Endothelial cell of umbilical vein (primary cell): ENCODE measurements around the gene CDK15. TPM values are rescaled to one million over a fixed set of nuclear protein-coding genes. Genes with fewer than 3 reads are reported as not detected.

ENCODE experiments used
- BruUV-seq: library from RNA; stranded (reverse); fragments of 400-500 nt; replicated peaks from 2 replicates; lab custom pipeline; 2021; lab: Mats Ljungman, UMichigan
- CTCF ChIA-PET: fragments of 300-600, 350-600 bp; sonication (Branson Sonifier 250); formaldehyde crosslinking; loops from one replicate; lab custom pipeline; 2021; ENCODE audit warnings: antibody characterized with exemption, inconsistent platforms; lab: Charles Lee
- POLR2A ChIA-PET: fragments of 300-600, 350-600 bp; sonication (Branson Sonifier 250); formaldehyde crosslinking; loops from one replicate; lab custom pipeline; 2021; ENCODE audit warnings: antibody characterized with exemption, inconsistent platforms; lab: Charles Lee
- DNase-seq: peaks from one replicate; pipeline ENCODE4 v3.0.0-alpha.2; 2011; ENCODE audit warnings: low read depth, low spot score
- FAIRE-seq: peaks from 2 replicates; lab custom pipeline; 2011; peaks lifted over from hg19 to GRCh38; lab: Jason Lieb, UNC
- H2AFZ ChIP-seq: 2 replicates; pipeline ENCODE4 v1.6.0; 2012; ENCODE audit warnings: low read depth, low read length, control low read depth, inconsistent platforms
- H3K27ac ChIP-seq: 2 replicates; pipeline ENCODE4 v1.5.1; 2011; ENCODE audit warnings: low read depth, mild to moderate bottlenecking, control low read depth, low read length, moderate library complexity; ENCODE audit not compliant: insufficient read depth
- H3K27me3 ChIP-seq, 2 experiments: 2 replicates each; pipeline versions ENCODE4 v1.6.0 to v1.6.1; 2011; ENCODE audit warnings: low read length in 2 of 2, mixed read lengths in 1 of 2; ENCODE audit not compliant: control insufficient read depth in 2 of 2, insufficient read depth in 2 of 2
- H3K36me3 ChIP-seq, 2 experiments: 2 replicates in 1 of 2; 3 replicates in 1 of 2; pipeline ENCODE4 v1.5.1; 2011; ENCODE audit warnings: low read length in 2 of 2, mild to moderate bottlenecking in 1 of 2, moderate library complexity in 1 of 2; ENCODE audit not compliant: control insufficient read depth in 2 of 2, insufficient read depth in 2 of 2; ENCODE audit errors: extremely low read depth in 1 of 2
- H3K4me1 ChIP-seq: 3 replicates; pipeline ENCODE4 v1.5.1; 2011; ENCODE audit warnings: mild to moderate bottlenecking, low read length; ENCODE audit not compliant: control insufficient read depth, insufficient read depth; ENCODE audit errors: extremely low read depth
- H3K4me2 ChIP-seq: 2 replicates; pipeline ENCODE4 v1.6.1; 2011; ENCODE audit warnings: low read length, control low read depth, mixed read lengths; ENCODE audit not compliant: insufficient read depth
- H3K4me3 ChIP-seq, 3 experiments: fragments of 200-600 bp in 1 of 3; sonication (generic), shearing (Covaris generic) in 1 of 3; replicated peaks in 1 of 3; 2 replicates each; pipeline ENCODE4 v1.5.1; 2011 to 2016; ENCODE audit warnings: control low read depth in 3 of 3, low read length in 3 of 3, mild to moderate bottlenecking in 2 of 3, inconsistent platforms in 1 of 3, low read depth in 1 of 3, moderate library complexity in 1 of 3; ENCODE audit not compliant: insufficient read depth in 1 of 3
- H3K79me2 ChIP-seq: 2 replicates; pipeline ENCODE4 v1.6.0; 2012; ENCODE audit warnings: low read length, inconsistent platforms; ENCODE audit not compliant: control insufficient read depth, insufficient read depth
- H3K9ac ChIP-seq: replicated peaks from 2 replicates; pipeline ENCODE3; 2011; ENCODE audit warnings: low read length, control low read depth; ENCODE audit not compliant: insufficient read depth; ENCODE audit errors: extremely low read depth
- H3K9me1 ChIP-seq: replicated peaks from 3 replicates; pipeline ENCODE4 v1.6.0; 2011; ENCODE audit warnings: mild to moderate bottlenecking, low read length; ENCODE audit not compliant: control insufficient read depth, insufficient read depth; ENCODE audit errors: extremely low read depth
- H3K9me3 ChIP-seq: replicated peaks from 2 replicates; pipeline ENCODE4 v1.5.1; 2012; ENCODE audit warnings: low read length, inconsistent platforms; ENCODE audit not compliant: control insufficient read depth, insufficient read depth
- H4K20me1 ChIP-seq: replicated peaks from 2 replicates; pipeline ENCODE3; 2011; ENCODE audit warnings: mild to moderate bottlenecking, low read length; ENCODE audit not compliant: control insufficient read depth, insufficient read depth; ENCODE audit errors: extremely low read depth
- EZH2 ChIP-seq: IDR thresholded peaks from 2 replicates; pipeline ENCODE4 v1.6.1; 2012; ENCODE audit warnings: borderline replicate concordance, low read depth, mild to moderate bottlenecking, moderate library complexity, low read length, inconsistent platforms; ENCODE audit not compliant: severe bottlenecking
- FOS ChIP-seq: IDR thresholded peaks from 2 replicates; pipeline ENCODE4 v1.6.1; 2011; ENCODE audit warnings: mild to moderate bottlenecking, low read length, moderate library complexity, borderline replicate concordance; ENCODE audit not compliant: insufficient read depth
- JUN ChIP-seq: IDR thresholded peaks from 2 replicates; pipeline ENCODE4 v1.6.1; 2011; ENCODE audit warnings: borderline replicate concordance, low read depth; ENCODE audit not compliant: insufficient read length, insufficient read depth
- MAX ChIP-seq: IDR thresholded peaks from 2 replicates; pipeline ENCODE4 v1.6.1; 2011; ENCODE audit not compliant: insufficient read depth, insufficient read length
- POLR2AphosphoS5 ChIP-seq: IDR thresholded peaks from 2 replicates; pipeline ENCODE4 v1.6.1; 2012; ENCODE audit warnings: low read depth, mild to moderate bottlenecking, control low read depth, low read length, moderate library complexity; ENCODE audit not compliant: insufficient read depth
- dilution Hi-C: fragments of 300-500 bp; cut with MboI; formaldehyde crosslinking; loops from one replicate; pipeline ENCODE4 v1.15.0; 2019; ENCODE audit warnings: low sequenced_read_pairs; ENCODE audit not compliant: extremely low pct_ligation_motif_present
- intact Hi-C: fragments of 100-400 bp; cut with micrococcal nuclease; formaldehyde crosslinking; loops from one replicate; pipeline ENCODE4 v1.10.0; 2022
- polyA plus RNA-seq, 4 experiments: library from polyadenylated mRNA; depleted of rRNA in 3 of 4; stranded (reverse) in 3 of 4; unstranded in 1 of 4; fragments of >200 nt; gene quantifications; 2 replicates each; pipeline versions ENCODE4 v1.2.1 to v1.2.3, GENCODE V29; 2011 to 2012; ENCODE audit warnings: missing spikeins in 1 of 4
- total RNA-seq: library from RNA; stranded (reverse); gene quantifications from 2 replicates; pipeline ENCODE4 v1.2.3, GENCODE V29; 2021
- TF ChIP-seq, protein P1 (sequence below), 2 donors: IDR thresholded peaks; 1 replicate in 1 of 2; 2 replicates in 1 of 2; pipeline ENCODE4 v1.5.1; 2011; ENCODE audit warnings: low read length in 2 of 2, mild to moderate bottlenecking in 2 of 2, moderate library complexity in 2 of 2, control low read depth in 1 of 2, inconsistent platforms in 1 of 2, low read depth in 1 of 2; ENCODE audit not compliant: insufficient read depth in 1 of 2; ENCODE audit errors: extremely low read depth in 1 of 2

CDK15 gene
- total and polyA plus RNA-seq, 2 donors (not counting 3 experiments of a cell fraction or from before 2014, with no cell fraction given): not detected

DNA sequence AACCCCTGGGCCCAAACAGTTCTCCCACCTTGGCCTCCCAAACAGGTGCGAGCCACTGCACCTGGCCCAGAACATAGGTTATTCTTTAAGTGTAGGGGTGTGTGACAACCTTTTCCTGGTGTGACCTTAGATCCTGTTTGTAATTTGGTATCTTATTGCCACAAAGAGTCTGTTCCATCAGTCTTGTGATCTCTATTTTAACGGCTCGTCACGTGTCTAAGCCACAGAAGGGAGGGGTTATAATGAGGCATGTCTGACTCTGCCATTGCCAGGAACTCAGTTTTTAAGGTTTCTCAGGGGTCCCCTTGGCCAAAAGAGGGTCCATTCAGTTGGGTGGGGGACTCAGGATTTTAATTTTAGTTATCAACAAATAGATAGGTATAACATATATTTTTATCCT lies 21.2 kb upstream of the CDK15 start:
- H3K9me3 ChIP-seq: no peaks in the 10 kb centered on the region
- H3K9me1 ChIP-seq: no peaks in the 10 kb centered on the region
- POLR2A ChIA-PET: no interaction called here
- intact Hi-C loops (no loop called here), dilution Hi-C loops (no loop called here)
- no peak overlapping the region for H3K4me2 ChIP-seq
- FAIRE-seq: no peak
- no peaks in the 10 kb centered on the region for H4K20me1 ChIP-seq
- no TSS peak for BruUV-seq
- no peak overlapping the region for H3K4me3 ChIP-seq
- no peak overlapping the region for H3K9ac ChIP-seq
- H3K27me3 ChIP-seq: peaks cover 0 to 10% of the 10 kb centered on the region in 2 experiments
- no peak overlapping the region for H3K27ac ChIP-seq
- no peaks in the 10 kb centered on the region for H3K36me3 ChIP-seq
- H3K79me2 ChIP-seq: peaks cover 5% of the 10 kb centered on the region
- no peak for TF ChIP-seq POLR2AphosphoS5
- TF ChIP-seq, protein P1, sequence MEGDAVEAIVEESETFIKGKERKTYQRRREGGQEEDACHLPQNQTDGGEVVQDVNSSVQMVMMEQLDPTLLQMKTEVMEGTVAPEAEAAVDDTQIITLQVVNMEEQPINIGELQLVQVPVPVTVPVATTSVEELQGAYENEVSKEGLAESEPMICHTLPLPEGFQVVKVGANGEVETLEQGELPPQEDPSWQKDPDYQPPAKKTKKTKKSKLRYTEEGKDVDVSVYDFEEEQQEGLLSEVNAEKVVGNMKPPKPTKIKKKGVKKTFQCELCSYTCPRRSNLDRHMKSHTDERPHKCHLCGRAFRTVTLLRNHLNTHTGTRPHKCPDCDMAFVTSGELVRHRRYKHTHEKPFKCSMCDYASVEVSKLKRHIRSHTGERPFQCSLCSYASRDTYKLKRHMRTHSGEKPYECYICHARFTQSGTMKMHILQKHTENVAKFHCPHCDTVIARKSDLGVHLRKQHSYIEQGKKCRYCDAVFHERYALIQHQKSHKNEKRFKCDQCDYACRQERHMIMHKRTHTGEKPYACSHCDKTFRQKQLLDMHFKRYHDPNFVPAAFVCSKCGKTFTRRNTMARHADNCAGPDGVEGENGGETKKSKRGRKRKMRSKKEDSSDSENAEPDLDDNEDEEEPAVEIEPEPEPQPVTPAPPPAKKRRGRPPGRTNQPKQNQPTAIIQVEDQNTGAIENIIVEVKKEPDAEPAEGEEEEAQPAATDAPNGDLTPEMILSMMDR (IDR thresholded peaks at IDR 0.05; ENCODE audit: extremely low read depth in 1 of 2, insufficient read depth in 1 of 2, low read depth in 1 of 2, low read length in 2 of 2): no peak
- TF ChIP-seq MAX: no peak
- no peak for TF ChIP-seq EZH2
- no peak for TF ChIP-seq FOS
- no peak for TF ChIP-seq JUN
- DNase-seq: no peak
- peaks cover 6% of the 10 kb centered on the region for H3K4me1 ChIP-seq
- no peak overlapping the region for H2AFZ ChIP-seq
- CTCF ChIA-PET: no interaction called here
